GM06990 (cell line): ENCODE data around the gene CAV2.
"Not testable (repeated sequence)": the region's sequence is repeated elsewhere in the genome, so short reads cannot be mapped to it uniquely, and the experiment has no call there.

Source experiments
- DNase-seq: peaks from one replicate; pipeline ENCODE4 v3.0.0-alpha.2; 2011; ENCODE audit not compliant: insufficient read length; ENCODE audit errors: extremely low read depth
- H3K27me3 ChIP-seq: replicated peaks from 2 replicates; pipeline ENCODE4 v1.6.0; 2011; ENCODE audit warnings: low read length; ENCODE audit not compliant: control insufficient read depth, insufficient read depth
- H3K36me3 ChIP-seq: 2 replicates; pipeline ENCODE4 v1.5.1; 2011; ENCODE audit warnings: low read length; ENCODE audit not compliant: control insufficient read depth, insufficient read depth
- H3K4me3 ChIP-seq: replicated peaks from 2 replicates; pipeline ENCODE4 v1.5.1; 2011; ENCODE audit warnings: low read depth, mild to moderate bottlenecking, control low read depth, low read length
- CTCF ChIP-seq: IDR thresholded peaks from 2 replicates; pipeline ENCODE4 v1.5.1; 2011; ENCODE audit warnings: low read length, control low read depth, mild to moderate bottlenecking, inconsistent platforms; ENCODE audit not compliant: insufficient read depth, poor library complexity, severe bottlenecking

The CAV2 gene

GRCh38 chr7:116477625-116478024, 21.9 kb upstream of the CAV2 start:
- Histone ChIP-seq H3K27me3 (no peaks in the 10 kb centered on the region; the same call in 1 of the 2 replicates), H3K36me3 (no peaks in the 10 kb centered on the region), H3K4me3 (no peak overlapping the region)
- TF ChIP-seq CTCF, result no peak
- DNase-seq, result no peak

GRCh38 chr7:116478834-116479233, 20.7 kb upstream of the CAV2 start:
- H3K27me3 ChIP-seq, result no peaks in the 10 kb centered on the region; the same call in 1 of the 2 replicates
- TF ChIP-seq CTCF, result no peak
- no peak overlapping the region for H3K4me3 ChIP-seq
- no peak for DNase-seq
- H3K36me3 ChIP-seq, result no peaks in the 10 kb centered on the region

- no peak for TF ChIP-seq CTCF
- Histone ChIP-seq H3K4me3 (no peak overlapping the region), H3K36me3 (no peaks in the 10 kb centered on the region), H3K27me3 (no peaks in the 10 kb centered on the region; the same call in 1 of the 2 replicates)
- no peak for DNase-seq
Observed at GRCh38 chr7:116483271-116483942, 16.1 kb upstream of the CAV2 start.

GRCh38 chr7:116484389-116484788, 15.1 kb upstream of the CAV2 start:
- H3K36me3 ChIP-seq, DNase-seq: not testable (repeated sequence)

GRCh38 chr7:116487907-116488521, 11.5 kb upstream of the CAV2 start:
- TF ChIP-seq CTCF, result no peak
- H3K4me3 ChIP-seq, result no peak overlapping the region

More at GRCh38 chr7:116484389-116484788, 15.1 kb upstream of the CAV2 start:
- H3K4me3 ChIP-seq, H3K27me3 ChIP-seq: not testable (repeated sequence)

GRCh38 chr7:116490351-116490750, 9.2 kb upstream of the CAV2 start:
- no peak for DNase-seq
- no peak for TF ChIP-seq CTCF
- no peak overlapping the region for H3K4me3 ChIP-seq
- no peaks in the 10 kb centered on the region for H3K36me3 ChIP-seq
- H3K27me3 ChIP-seq, result no peaks in the 10 kb centered on the region; the same call in 1 of the 2 replicates

More at GRCh38 chr7:116487907-116488521, 11.5 kb upstream of the CAV2 start:
- H3K27me3 ChIP-seq, result no peaks in the 10 kb centered on the region
- no peak for DNase-seq
- H3K36me3 ChIP-seq, result no peaks in the 10 kb centered on the region
